Effector memory CD4-positive, alpha-beta T cell (primary cell): Measurements from ENCODE around the gene RPL35A.

Experiments
- DNase-seq, 3 donors: peaks; one replicate each; pipeline ENCODE4 v3.0.0-alpha.2; 2020
- H3K27ac ChIP-seq: 2 replicates; pipeline ENCODE4 v1.7.0; 2013; ENCODE audit warnings: mild to moderate bottlenecking, low read length, moderate library complexity; ENCODE audit not compliant: insufficient read depth, poor library complexity, severe bottlenecking
- H3K27me3 ChIP-seq: replicated peaks from 2 replicates; pipeline ENCODE4 v1.7.0; 2013; ENCODE audit warnings: mild to moderate bottlenecking, low read length; ENCODE audit not compliant: insufficient read depth, control insufficient read depth, poor library complexity, severe bottlenecking
- H3K36me3 ChIP-seq: 2 replicates; pipeline ENCODE4 v1.7.0; 2013; ENCODE audit warnings: mild to moderate bottlenecking, low read length, moderate library complexity; ENCODE audit not compliant: control insufficient read depth, insufficient read depth
- H3K4me1 ChIP-seq: 2 replicates; pipeline ENCODE4 v1.7.0; 2013; ENCODE audit warnings: low read length, mild to moderate bottlenecking; ENCODE audit not compliant: control insufficient read depth, insufficient read depth, poor library complexity, severe bottlenecking
- H3K4me3 ChIP-seq: 2 replicates; pipeline ENCODE4 v1.7.0; 2013; ENCODE audit warnings: low read length, low read depth, mild to moderate bottlenecking; ENCODE audit not compliant: insufficient read depth, poor library complexity, severe bottlenecking
- H3K9me3 ChIP-seq: 2 replicates; pipeline ENCODE4 v1.7.0; 2013; ENCODE audit warnings: mild to moderate bottlenecking, low read length, moderate library complexity; ENCODE audit not compliant: control insufficient read depth

Gene RPL35A

GRCh38 chr3:197996855-197997254 lies 46.9 kb downstream of the RPL35A start:
- no peak overlapping the region for H3K4me3 ChIP-seq
- H3K27ac ChIP-seq, result no peak overlapping the region
- no peaks in the 10 kb centered on the region for H3K9me3 ChIP-seq
- H3K27me3 ChIP-seq, result no peaks in the 10 kb centered on the region
- no peaks in the 10 kb centered on the region for H3K36me3 ChIP-seq
- DNase-seq, result no peak
- H3K4me1 ChIP-seq, result no peaks in the 10 kb centered on the region

- Histone ChIP-seq H3K27me3 (no peaks in the 10 kb centered on the region), H3K9me3 (no peaks in the 10 kb centered on the region), H3K27ac (no peak overlapping the region), H3K36me3 (no peaks in the 10 kb centered on the region), H3K4me1 (no peaks in the 10 kb centered on the region), H3K4me3 (no peak overlapping the region)
- no peak for DNase-seq
Measured at GRCh38 chr3:197997936-197998335, 47.9 kb downstream of the RPL35A start.
